IMR-90 (cell line): Measurements from ENCODE around the gene SORL1.

Source experiments
- CTCF ChIP-seq: conservative IDR thresholded peaks from 2 replicates; pipeline ENCODE4 v1.5.1; 2012; ENCODE audit warnings: mild to moderate bottlenecking, low read depth, low read length, improper control_type of control experiment
- FOS ChIP-seq: fragments of 150-350 bp; IDR thresholded peaks from 2 replicates; pipeline ENCODE4 v1.6.1; 2016; ENCODE audit warnings: low read depth, low read length
- MAFK ChIP-seq: IDR thresholded peaks from 2 replicates; pipeline ENCODE4 v1.6.1; 2012; ENCODE audit warnings: low read depth, low read length, improper control_type of control experiment
- POLR2A ChIP-seq: IDR thresholded peaks from 2 replicates; pipeline ENCODE4 v1.6.1; 2012; ENCODE audit warnings: mild to moderate bottlenecking, low read depth, low read length
- RAD21 ChIP-seq: IDR thresholded peaks from 2 replicates; pipeline ENCODE4 v1.6.1; 2012; ENCODE audit warnings: low read length, improper control_type of control experiment
- USF2 ChIP-seq: fragments of 150-350 bp; IDR thresholded peaks from 2 replicates; pipeline ENCODE4 v1.6.1; 2017; ENCODE audit warnings: mild to moderate bottlenecking, antibody characterized with exemption, low read length, low read depth

GRCh38 chr11:121469910-121470309, 17.8 kb downstream of the SORL1 start:
- TF ChIP-seq FOS (no peak), POLR2A (no peak), MAFK (no peak), CTCF (no peak), RAD21 (no peak), USF2 (no peak)
